Activated T-helper 2 cell treated with anti-CD3 and anti-CD28 coated beads, Interferon-gamma antibody, Interleukin-2, Interleukin-4, amounts not matched to agents 10 μg/mL and 5 μg/mL and 100 μg/mL, durations not matched to agents 14 hours and 24 hours and 36 hours (primary cell): ENCODE data around the gene CROT. TPM values are rescaled to one million over a fixed set of nuclear protein-coding genes. Genes with fewer than 3 reads are reported as not detected.

Experiments used
- DNase-seq: peaks from one replicate; pipeline ENCODE4 v3.0.0; 2021; ENCODE audit warnings: low spot score
- H3K27ac Mint-ChIP-seq: one replicate; pipeline ENCODE4 v1.8.0; 2021; ENCODE audit warnings: mixed read lengths
- H3K27me3 Mint-ChIP-seq: one replicate; pipeline ENCODE4 v1.8.0; 2021; ENCODE audit warnings: low read depth, mixed read lengths
- H3K36me3 Mint-ChIP-seq: one replicate; pipeline ENCODE4 v1.8.0; 2021; ENCODE audit warnings: low read depth, mixed read lengths
- H3K4me1 Mint-ChIP-seq: one replicate; pipeline ENCODE4 v1.8.0; 2021; ENCODE audit warnings: low read depth, mixed read lengths
- H3K4me3 Mint-ChIP-seq: one replicate; pipeline ENCODE4 v1.8.0; 2021; ENCODE audit warnings: low read depth, mild to moderate bottlenecking, moderate library complexity, mixed read lengths
- H3K9me3 Mint-ChIP-seq: one replicate; pipeline ENCODE4 v1.8.0; 2021; ENCODE audit warnings: mixed read lengths
- intact Hi-C: fragments of 100-400 bp; cut with micrococcal nuclease; formaldehyde crosslinking; loops from one replicate; pipeline ENCODE4 v1.15.1; 2023
- total RNA-seq: library from RNA; stranded (reverse); gene quantifications from 2 replicates; pipeline ENCODE4 v1.2.3, GENCODE V29; 2022

CROT gene
- total RNA-seq, 1 donor from 2014 or later: 7.9 TPM

DNA sequence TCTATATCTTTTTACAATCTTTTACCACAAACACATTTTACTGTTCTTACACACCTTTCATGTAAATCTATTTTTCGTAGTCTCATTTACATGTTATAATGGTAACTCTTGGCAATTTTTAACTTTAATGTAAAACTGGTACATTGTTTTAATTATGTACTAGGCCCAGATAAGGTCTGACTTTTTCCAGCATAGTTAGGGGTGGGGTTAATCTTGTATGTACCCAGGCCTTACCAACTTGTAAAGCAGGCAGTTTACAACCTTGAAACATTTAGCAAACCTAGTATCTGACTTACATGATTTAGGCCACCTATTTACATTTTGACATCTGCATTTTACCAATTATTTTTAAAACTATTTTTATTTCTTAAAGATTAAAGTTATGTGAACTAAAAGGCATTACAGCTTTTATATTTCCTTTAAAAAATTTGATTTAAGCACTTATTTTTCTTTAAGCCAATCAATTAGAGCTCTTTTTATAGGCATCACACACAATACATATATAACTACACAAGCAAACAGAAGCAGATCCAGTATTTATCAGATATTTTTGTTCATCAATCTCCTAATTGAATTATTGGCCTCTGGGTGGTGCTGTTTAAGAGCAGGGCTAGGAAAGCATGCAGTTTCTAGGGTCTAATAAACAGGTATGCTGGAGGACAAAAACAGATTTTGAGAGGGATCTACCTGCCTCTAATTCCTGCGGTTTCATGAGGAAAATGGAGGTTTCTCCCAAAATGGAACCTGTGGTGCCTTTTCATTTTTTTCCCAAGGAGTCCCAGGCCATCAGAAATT lies 19.7 kb upstream of the CROT start:
- Mint-ChIP-seq H3K9me3 (peaks cover 42% of the 10 kb centered on the region), H3K27ac (no peak overlapping the region), H3K4me3 (no peak overlapping the region), H3K36me3 (peaks cover 42% of the 10 kb centered on the region), H3K4me1 (peaks cover 2% of the 10 kb centered on the region), H3K27me3 (no peaks in the 10 kb centered on the region)
- no peak for DNase-seq
- intact Hi-C loops: no loop called here

DNA sequence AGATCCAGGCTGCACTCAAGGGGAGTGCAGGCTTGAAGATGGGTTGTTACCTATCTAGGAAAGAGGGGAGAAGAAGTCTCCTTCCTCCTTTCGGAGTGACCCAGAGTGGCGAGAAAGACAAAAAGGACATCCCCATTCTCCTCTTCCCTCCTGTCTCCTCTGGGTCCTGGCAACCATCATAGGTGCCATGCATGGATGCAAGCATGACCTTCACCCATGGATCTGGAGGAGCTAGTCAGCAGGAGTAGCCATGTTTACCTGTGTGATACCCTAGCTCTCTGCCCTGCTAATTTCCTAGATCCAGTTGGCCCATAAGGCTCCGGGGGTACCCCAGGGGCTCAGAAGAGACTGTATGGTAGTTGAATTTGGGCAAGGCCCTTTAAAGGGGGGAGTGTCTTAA lies 17.2 kb upstream of the CROT start:
- intact Hi-C loops: no loop called here
- H3K4me3 Mint-ChIP-seq: no peak overlapping the region
- H3K9me3 Mint-ChIP-seq: peaks cover 34% of the 10 kb centered on the region
- DNase-seq: no peak
- no peaks in the 10 kb centered on the region for H3K27me3 Mint-ChIP-seq
- peaks cover 2% of the 10 kb centered on the region for H3K4me1 Mint-ChIP-seq
- peaks cover 43% of the 10 kb centered on the region for H3K36me3 Mint-ChIP-seq
- no peak overlapping the region for H3K27ac Mint-ChIP-seq

DNA sequence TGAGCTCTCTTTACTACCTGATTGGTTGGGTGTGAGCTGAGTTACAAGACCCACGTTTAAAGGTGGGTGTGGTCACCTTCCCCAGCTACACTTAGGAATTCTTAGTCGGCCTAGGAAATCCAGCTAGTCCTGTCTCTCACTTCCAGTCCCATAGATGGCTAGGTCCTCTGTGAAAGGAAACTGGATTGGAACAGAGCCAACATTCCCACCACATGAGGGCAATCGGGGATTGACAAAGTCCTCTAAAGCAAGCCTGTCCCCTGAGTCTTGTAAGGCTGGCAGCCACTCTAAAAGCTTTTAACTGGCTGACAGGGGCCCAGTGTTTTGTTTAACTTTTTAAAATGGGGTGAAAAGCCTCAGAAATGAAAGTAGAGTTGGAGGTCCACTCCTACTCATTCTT lies 15.1 kb upstream of the CROT start:
- H3K36me3 Mint-ChIP-seq: peaks cover 52% of the 10 kb centered on the region
- H3K27ac Mint-ChIP-seq: no peak overlapping the region
- H3K27me3 Mint-ChIP-seq: no peaks in the 10 kb centered on the region
- intact Hi-C loops: no loop called here
- no peak overlapping the region for H3K4me3 Mint-ChIP-seq
- DNase-seq: no peak
- peaks cover 34% of the 10 kb centered on the region for H3K9me3 Mint-ChIP-seq
- H3K4me1 Mint-ChIP-seq: peaks cover 2% of the 10 kb centered on the region

DNA sequence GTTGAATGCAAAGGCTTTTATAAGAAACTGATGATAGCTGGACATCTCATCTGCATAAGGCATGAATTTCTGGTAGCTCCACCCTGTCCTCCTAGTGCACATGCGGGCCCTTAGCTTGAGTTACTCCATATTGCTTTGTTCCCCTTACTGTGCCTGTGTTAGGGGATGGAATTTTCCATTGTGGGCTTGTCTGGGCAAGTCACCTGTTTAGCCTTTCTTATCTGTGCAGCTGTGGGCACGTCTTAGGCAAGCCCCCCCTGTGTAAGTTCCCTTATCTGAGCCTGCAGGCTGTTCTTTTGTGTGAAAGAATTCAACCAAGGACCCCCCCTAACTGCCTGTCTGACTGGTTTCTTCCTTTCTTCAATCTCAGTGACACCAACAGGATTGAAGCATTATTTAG lies 14.5 kb upstream of the CROT start:
- peaks cover 2% of the 10 kb centered on the region for H3K4me1 Mint-ChIP-seq
- peaks cover 34% of the 10 kb centered on the region for H3K9me3 Mint-ChIP-seq
- H3K4me3 Mint-ChIP-seq: no peak overlapping the region
- H3K27me3 Mint-ChIP-seq: no peaks in the 10 kb centered on the region
- no peak overlapping the region for H3K27ac Mint-ChIP-seq
- no peak for DNase-seq
- H3K36me3 Mint-ChIP-seq: peaks cover 55% of the 10 kb centered on the region
- intact Hi-C loops: no loop called here

DNA sequence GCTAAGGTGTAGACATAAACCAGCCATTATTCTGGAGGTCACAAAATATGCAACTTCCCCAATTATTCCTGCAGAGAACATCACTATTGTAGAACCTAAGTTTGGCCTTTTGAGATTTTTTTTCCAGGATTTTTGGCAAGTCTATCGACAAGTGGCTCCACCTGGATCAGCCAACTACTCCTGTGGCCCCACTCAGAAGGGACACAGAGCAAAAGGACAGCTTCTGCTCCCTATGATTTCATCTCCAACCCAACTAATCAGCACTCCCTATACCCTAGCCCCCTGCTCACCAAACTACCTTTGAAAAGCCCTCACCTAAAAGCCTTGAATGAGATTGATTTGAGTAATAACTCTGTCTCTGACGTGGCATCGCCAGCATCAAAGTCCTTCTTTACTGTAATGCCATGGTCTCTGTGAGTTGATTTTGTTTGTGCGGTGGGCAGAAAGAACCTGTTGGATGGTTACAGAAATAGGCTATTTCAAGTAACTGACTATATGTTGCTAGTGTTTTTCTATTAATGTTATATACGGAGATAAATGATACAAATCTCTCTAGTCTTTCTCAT lies 13.7 kb upstream of the CROT start:
- peaks cover 32% of the 10 kb centered on the region for H3K9me3 Mint-ChIP-seq
- peaks cover 51% of the 10 kb centered on the region for H3K36me3 Mint-ChIP-seq
- no peak overlapping the region for H3K27ac Mint-ChIP-seq
- intact Hi-C loops: no loop called here
- no peak overlapping the region for H3K4me3 Mint-ChIP-seq
- H3K27me3 Mint-ChIP-seq: no peaks in the 10 kb centered on the region
- no peak for DNase-seq
- H3K4me1 Mint-ChIP-seq: peaks cover 2% of the 10 kb centered on the region

DNA sequence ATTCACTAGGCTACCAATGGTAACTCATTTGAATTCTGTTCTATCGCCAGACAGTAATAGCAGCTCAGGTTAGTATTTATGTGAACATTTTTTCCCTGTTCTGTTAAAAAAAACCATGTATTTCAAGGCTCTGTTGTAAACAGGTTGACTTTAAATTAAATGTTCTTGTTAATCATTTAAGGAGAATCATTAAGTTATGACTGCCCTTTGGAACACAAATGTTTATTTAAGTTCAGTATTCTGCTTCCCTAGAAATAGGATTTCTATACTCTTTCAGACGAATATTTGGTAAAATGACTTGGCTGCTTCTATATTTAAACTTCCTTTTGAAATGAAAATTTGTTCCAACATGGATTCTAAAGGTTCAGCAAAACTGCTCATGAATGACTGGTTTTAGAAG lies 13.1 kb upstream of the CROT start:
- H3K27ac Mint-ChIP-seq: no peak overlapping the region
- peaks cover 26% of the 10 kb centered on the region for H3K9me3 Mint-ChIP-seq
- no peaks in the 10 kb centered on the region for H3K27me3 Mint-ChIP-seq
- H3K4me3 Mint-ChIP-seq: no peak overlapping the region
- H3K4me1 Mint-ChIP-seq: peaks cover 2% of the 10 kb centered on the region
- peaks cover 49% of the 10 kb centered on the region for H3K36me3 Mint-ChIP-seq
- intact Hi-C loops: no loop called here
- no peak for DNase-seq

DNA sequence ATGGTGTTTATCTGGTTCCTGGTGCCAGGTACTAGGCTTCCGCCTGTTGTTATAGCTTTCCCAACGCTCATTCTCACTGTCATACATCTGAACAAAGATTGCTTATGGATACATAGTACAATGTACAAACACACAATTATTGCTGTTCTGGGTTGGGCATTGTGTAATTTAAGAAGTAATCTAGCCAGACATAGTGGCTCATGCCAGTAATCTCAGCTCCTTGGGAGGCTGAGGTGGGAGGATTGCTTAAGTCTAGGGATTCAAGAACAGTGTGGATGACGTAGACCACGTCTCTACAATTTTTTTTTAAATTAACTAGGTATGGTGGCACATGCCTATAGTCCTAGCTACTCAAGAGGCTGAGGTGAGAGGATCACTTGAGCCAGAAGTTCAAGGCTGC lies 9.3 kb upstream of the CROT start:
- H3K27ac Mint-ChIP-seq: no peak overlapping the region
- no peak overlapping the region for H3K4me3 Mint-ChIP-seq
- intact Hi-C loops: no loop called here
- peaks cover under 1% of the 10 kb centered on the region for H3K4me1 Mint-ChIP-seq
- H3K27me3 Mint-ChIP-seq: no peaks in the 10 kb centered on the region
- no peaks in the 10 kb centered on the region for H3K9me3 Mint-ChIP-seq
- no peak for DNase-seq
- peaks cover 31% of the 10 kb centered on the region for H3K36me3 Mint-ChIP-seq

DNA sequence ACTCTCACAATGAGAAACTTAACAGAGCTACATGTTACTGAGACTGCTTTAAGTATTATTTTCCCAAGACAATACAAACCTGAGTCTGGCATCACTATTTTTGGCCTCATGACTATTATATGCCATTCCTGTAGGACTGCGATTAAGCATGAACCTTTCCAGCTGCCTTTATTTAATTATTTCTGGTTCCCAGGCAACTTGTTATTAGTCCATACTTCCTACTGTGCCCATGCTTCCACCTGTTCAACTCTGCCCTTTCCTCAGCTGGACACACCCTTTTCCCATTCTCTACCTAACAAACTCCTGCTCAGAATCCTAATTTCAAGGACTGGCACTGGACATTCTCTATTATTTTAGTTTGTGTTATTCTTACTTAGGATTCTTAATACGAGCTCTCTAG lies 8.1 kb upstream of the CROT start:
- H3K27ac Mint-ChIP-seq: no peak overlapping the region
- no peaks in the 10 kb centered on the region for H3K27me3 Mint-ChIP-seq
- H3K36me3 Mint-ChIP-seq: peaks cover 28% of the 10 kb centered on the region
- no peak for DNase-seq
- peaks cover 9% of the 10 kb centered on the region for H3K4me1 Mint-ChIP-seq
- intact Hi-C loops: no loop called here
- H3K9me3 Mint-ChIP-seq: no peaks in the 10 kb centered on the region
- H3K4me3 Mint-ChIP-seq: no peak overlapping the region

DNA sequence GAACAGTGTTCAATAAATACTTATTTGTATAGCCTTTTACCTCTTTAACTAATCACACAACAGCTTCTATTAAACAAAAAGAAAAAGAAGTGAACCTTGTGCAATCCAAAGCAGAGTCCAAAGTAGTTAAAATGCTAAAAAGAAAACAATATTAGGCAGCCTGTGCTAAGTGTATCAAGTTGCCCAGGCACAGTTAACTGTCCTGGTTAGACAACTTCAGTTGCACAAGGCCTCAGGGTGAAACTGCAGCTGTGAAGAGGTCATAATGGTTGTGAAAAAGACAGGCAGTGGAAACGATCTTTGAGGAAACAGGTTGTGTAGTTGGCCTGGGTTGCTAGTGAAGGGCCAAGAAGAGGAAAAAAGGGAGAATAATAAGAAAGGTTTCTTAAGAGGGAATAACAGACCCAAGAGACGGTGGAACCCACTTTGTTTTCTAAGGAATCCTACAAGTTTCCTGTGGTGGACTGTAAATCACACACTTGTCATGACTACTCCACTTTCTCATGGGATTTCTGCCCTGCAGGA lies 6.0 kb upstream of the CROT start:
- Mint-ChIP-seq H3K4me3 (no peak overlapping the region), H3K36me3 (peaks cover 23% of the 10 kb centered on the region), H3K27me3 (no peaks in the 10 kb centered on the region), H3K27ac (no peak overlapping the region), H3K9me3 (no peaks in the 10 kb centered on the region), H3K4me1 (peaks cover 21% of the 10 kb centered on the region)
- intact Hi-C loops: no loop called here
- no peak for DNase-seq

DNA sequence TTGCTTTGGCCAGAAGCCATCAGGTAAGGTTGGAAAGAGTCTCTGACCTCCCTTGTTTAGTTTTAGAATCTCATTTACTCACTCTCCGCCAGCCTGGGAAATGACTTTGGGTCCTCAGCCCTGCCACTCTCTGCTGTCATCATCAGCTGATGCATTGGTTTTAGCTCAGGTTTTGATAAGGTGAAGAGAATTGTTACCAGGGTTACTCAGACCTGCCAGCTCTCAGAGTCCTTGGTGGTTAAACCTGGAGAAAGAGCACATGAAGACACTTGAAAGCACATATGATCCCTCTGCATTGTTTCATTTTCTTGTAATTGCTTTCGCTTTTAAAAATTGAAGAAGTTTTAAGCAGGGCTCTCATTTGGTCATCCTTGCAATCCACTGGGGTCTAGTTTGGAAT lies 4.0 kb upstream of the CROT start:
- Mint-ChIP-seq H3K36me3 (peaks cover 13% of the 10 kb centered on the region), H3K4me1 (peaks cover 29% of the 10 kb centered on the region), H3K9me3 (no peaks in the 10 kb centered on the region), H3K4me3 (no peak overlapping the region), H3K27ac (peak overlapping the region; percentile 4), H3K27me3 (no peaks in the 10 kb centered on the region)
- intact Hi-C loops: loop anchor here (10.0 kb wide), 2 partner anchors 533 to 873 kb away; partner anchors contain the start of genes DBF4 and SLC25A40
- DNase-seq: peak; percentile 14

DNA sequence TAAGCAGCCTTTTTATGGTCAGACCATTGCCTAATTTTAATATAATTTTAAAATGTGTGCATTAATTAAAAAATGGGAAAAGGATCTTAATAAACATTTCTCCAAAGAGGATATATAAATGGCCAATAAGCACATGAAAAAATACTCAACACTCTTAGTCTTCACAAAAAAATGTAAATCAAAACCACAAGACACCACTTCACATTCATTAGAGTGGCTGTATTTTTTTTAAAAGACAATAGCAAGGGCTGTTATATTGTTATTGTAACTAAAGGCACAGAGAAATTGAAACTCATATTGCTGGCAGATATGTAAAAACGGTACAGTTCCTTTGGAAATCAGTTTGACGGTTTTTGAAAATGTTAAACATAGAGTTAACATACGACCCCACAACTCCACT lies 3.2 kb upstream of the CROT start:
- Mint-ChIP-seq H3K27me3 (no peaks in the 10 kb centered on the region), H3K36me3 (peaks cover 15% of the 10 kb centered on the region), H3K4me1 (peaks cover 36% of the 10 kb centered on the region), H3K9me3 (no peaks in the 10 kb centered on the region), H3K27ac (no peak overlapping the region), H3K4me3 (no peak overlapping the region)
- intact Hi-C loops: loop anchor here (10.0 kb wide), 2 partner anchors 533 to 873 kb away; partner anchors contain the start of genes DBF4 and SLC25A40
- DNase-seq: no peak

DNA sequence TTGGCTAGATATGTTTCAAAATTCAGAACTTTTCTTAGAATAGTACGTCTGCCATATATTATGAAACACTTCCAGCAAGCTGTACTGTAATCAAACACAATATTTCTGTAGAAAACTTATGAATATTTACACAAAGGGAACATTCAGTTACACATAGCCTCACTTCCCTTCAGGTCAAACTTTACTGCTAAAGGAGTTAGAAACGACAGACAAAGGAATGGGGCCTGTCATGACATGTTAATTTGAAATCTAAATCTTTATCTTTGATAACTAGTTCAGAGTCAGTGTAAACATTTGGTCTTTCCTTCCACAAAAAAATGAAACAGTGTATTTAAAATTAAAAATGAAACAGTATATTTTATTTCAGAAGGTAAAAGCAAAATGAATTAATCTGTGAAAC lies 1.0 kb upstream of the CROT start:
- Mint-ChIP-seq H3K4me1 (peaks cover 38% of the 10 kb centered on the region), H3K9me3 (no peaks in the 10 kb centered on the region), H3K27me3 (no peaks in the 10 kb centered on the region), H3K27ac (peak overlapping the region; percentile 79), H3K36me3 (peaks cover 23% of the 10 kb centered on the region), H3K4me3 (peak overlapping the region; percentile 87)
- intact Hi-C loops: loop anchor here (2.0 to 10.0 kb wide), 5 partner anchors 24 to 870 kb away; partner anchors contain the start of genes DBF4, RUNDC3B and SLC25A40
- no peak for DNase-seq

DNA sequence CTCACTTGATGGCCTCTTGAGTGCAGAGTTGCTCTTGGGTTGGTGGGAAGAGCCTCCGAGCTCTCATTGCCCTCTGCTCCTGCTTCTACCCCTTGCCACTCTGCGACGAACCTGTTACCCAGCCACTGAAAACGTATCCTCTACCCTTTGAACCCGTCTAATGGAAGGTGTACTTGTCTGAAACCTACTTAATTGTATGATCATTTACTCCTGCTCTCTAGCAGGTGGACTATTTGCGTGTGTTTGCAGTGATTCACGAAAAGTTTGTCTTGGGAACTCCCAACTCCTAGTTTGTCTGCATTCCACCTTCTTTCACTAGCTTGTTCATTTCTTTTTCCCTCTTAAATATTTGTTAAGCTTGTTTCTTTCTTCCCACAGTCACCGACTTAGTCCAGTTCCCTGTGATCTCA lies 503 bp downstream of the CROT start:
- peaks cover 38% of the 10 kb centered on the region for H3K4me1 Mint-ChIP-seq
- intact Hi-C loops: loop anchor here (1.0 to 10.0 kb wide), 7 partner anchors 23 to 869 kb away; partner anchors contain the start of genes DBF4, DMTF1, RUNDC3B and SLC25A40
- peak overlapping the region; percentile 87 for H3K4me3 Mint-ChIP-seq
- no peaks in the 10 kb centered on the region for H3K9me3 Mint-ChIP-seq
- DNase-seq: no peak
- peak overlapping the region; percentile 75 for H3K27ac Mint-ChIP-seq
- H3K36me3 Mint-ChIP-seq: peaks cover 36% of the 10 kb centered on the region
- no peaks in the 10 kb centered on the region for H3K27me3 Mint-ChIP-seq
